UCSD-AML1 (cell line): ENCODE measurements around the gene FGF16.
"Not testable (repeated sequence)": the region's sequence is repeated elsewhere in the genome, so short reads cannot be mapped to it uniquely, and the experiment has no call there.

ENCODE experiments used
- DNase-seq: peaks from one replicate; lab custom pipeline; 2025; ENCODE audit not compliant: unreplicated experiment; lab: John Stamatoyannopoulos, UW

The FGF16 gene

GRCh38 chrX:77446029-77446585, 1.1 kb upstream of the FGF16 start:
- DNase-seq: no peak

GRCh38 chrX:77447653-77448569, 722 bp downstream of the FGF16 start:
- DNase-seq: no peak

GRCh38 chrX:77450415-77450814, 3.2 kb downstream of the FGF16 start:
- no peak for DNase-seq

- no peak for DNase-seq
Observed at GRCh38 chrX:77450996-77451395, 3.8 kb downstream of the FGF16 start.

- DNase-seq: no peak
Observed at GRCh38 chrX:77453190-77453589, 6.0 kb downstream of the FGF16 start.

GRCh38 chrX:77455437-77455836, 8.2 kb downstream of the FGF16 start:
- DNase-seq: no peak

GRCh38 chrX:77484045-77484444, 36.9 kb downstream of the FGF16 start:
- no peak for DNase-seq

- no peak for DNase-seq
Observed at GRCh38 chrX:77493677-77494553, 46.7 kb downstream of the FGF16 start.

- not testable (repeated sequence) for DNase-seq
Observed at GRCh38 chrX:77500164-77500563, 53.0 kb downstream of the FGF16 start.

GRCh38 chrX:77502951-77503525, 55.8 kb downstream of the FGF16 start:
- DNase-seq: no peak

GRCh38 chrX:77505227-77505626, 58.0 kb downstream of the FGF16 start:
- DNase-seq: no peak
